HepG2 (cell line): Measurements from ENCODE around the gene DLG1. TPM values are rescaled to one million over a fixed set of nuclear protein-coding genes. Genes with fewer than 3 reads are reported as not detected.
A peak's percentile ranks its signal among the peaks of the same experiment; 100 is the strongest.

Source experiments
- CERS6 ChIP-seq: sonication (generic); formaldehyde crosslinking; IDR thresholded peaks from 2 replicates; pipeline ENCODE4 v1.5.0; 2020; ENCODE audit warnings: missing genetic modification reagents
- HES4 ChIP-seq: sonication (generic); formaldehyde crosslinking; IDR thresholded peaks from 2 replicates; pipeline ENCODE4 v1.9.0; 2021; ENCODE audit warnings: mild to moderate bottlenecking, missing genetic modification reagents, borderline replicate concordance
- KDM5A ChIP-seq: fragments of 200-600 bp; sonication (generic); IDR thresholded peaks from 2 replicates; pipeline ENCODE4 v1.7.0; 2018; ENCODE audit warnings: antibody characterized with exemption, mild to moderate bottlenecking, low read length, borderline replicate concordance
- STAG1 ChIP-seq: sonication (generic); formaldehyde crosslinking; IDR thresholded peaks from 2 replicates; pipeline ENCODE4 v1.4.0; 2020; ENCODE audit warnings: missing genetic modification reagents
- TBX2 ChIP-seq: sonication (generic); formaldehyde crosslinking; IDR thresholded peaks from 2 replicates; pipeline ENCODE4 v1.5.0; 2020; ENCODE audit warnings: missing genetic modification reagents, mild to moderate bottlenecking, borderline replicate concordance
- ZBTB33 ChIP-seq: sonication (generic); formaldehyde crosslinking; IDR thresholded peaks from 2 replicates; pipeline ENCODE4 v1.4.0; 2020; ENCODE audit warnings: missing genetic modification reagents
- ZFP91 ChIP-seq: sonication (generic); formaldehyde crosslinking; IDR thresholded peaks from 2 replicates; pipeline ENCODE4 v1.9.0; 2022; ENCODE audit warnings: missing genetic modification reagents, mild to moderate bottlenecking, borderline replicate concordance
- ZNF362 ChIP-seq: sonication (generic); formaldehyde crosslinking; IDR thresholded peaks from 2 replicates; pipeline ENCODE4 v1.4.0; 2020; ENCODE audit warnings: missing genetic modification reagents, mild to moderate bottlenecking, borderline replicate concordance
- ZNF644 ChIP-seq: IDR thresholded peaks from 2 replicates; pipeline ENCODE4 v1.6.1; 2016; ENCODE audit warnings: low read depth
- polyA plus RNA-seq, 8 experiments: library from polyadenylated mRNA; depleted of rRNA in 3 of 8; stranded (reverse) in 7 of 8; unstranded in 1 of 8; fragments of >200 nt; fragmentation: Illumina TruSeq in 4 of 8; extraction: Trizol in 4 of 8; gene quantifications; 2 replicates each; pipeline versions ENCODE4 v1.2.1 to v1.2.3, GENCODE V29; 2011 to 2016; ENCODE audit warnings: low read depth in 4 of 8, missing spikeins in 1 of 8, mixed read lengths in 1 of 8; ENCODE audit not compliant: insufficient read depth in 1 of 8
- total RNA-seq, 5 experiments: library from RNA; depleted of rRNA; stranded (reverse); fragments of >200 nt; fragmentation: Illumina TruSeq; extraction: Trizol; gene quantifications; 2 replicates each; pipeline ENCODE4 v1.2.3, GENCODE V29; 2016; ENCODE audit warnings: low read depth in 1 of 5

DLG1 gene
- total and polyA plus RNA-seq, 2 of the 13 experiments (the other 11 are each of a cell fraction or from before 2014, with no cell fraction given), result 30.5 to 104 TPM

GRCh38 chr3:197335428-197336132 lies 37.2 kb upstream of the DLG1 start (continued):
- TF ChIP-seq KDM5A, result no peak
- peak; percentile 52; the same call in 1 of the 2 replicates for TF ChIP-seq ZBTB33 (CRISPR knock-in tag)
- TF ChIP-seq ZNF644 (CRISPR knock-in tag), result no peak
- TF ChIP-seq ZFP91 (CRISPR knock-in tag), result 0 out of 2 replicates have a peak, but pooled peaks have one; percentile 23
- no peak for TF ChIP-seq TBX2
- no peak for TF ChIP-seq HES4 (CRISPR knock-in tag)
- TF ChIP-seq CERS6, result no peak
- TF ChIP-seq STAG1, result peak; percentile 11; the same call in 1 of the 2 replicates
- TF ChIP-seq ZNF362 (CRISPR knock-in tag), result no peak
